GM23338 (cell line): ENCODE results near the gene ARF6. TPM values are rescaled to one million over a fixed set of nuclear protein-coding genes. Genes with fewer than 3 reads are reported as not detected.
"Not testable (repeated sequence)": the region's sequence is repeated elsewhere in the genome, so short reads cannot be mapped to it uniquely, and the experiment has no call there.

ENCODE experiments used
- ATAC-seq: fragments of 200-7000 bp; cut with Tn5 transposase; 3 replicates; pipeline ENCODE4 v1.9.1; 2020
- DNase-seq: peaks from one replicate; pipeline ENCODE4 v3.0.0-alpha.2; 2015; ENCODE audit warnings: low spot score
- H2AFZ ChIP-seq: fragments of 200-600 bp; sonication (generic); 2 replicates; pipeline ENCODE4 v1.8.0; 2016; ENCODE audit warnings: antibody characterized with exemption, mild to moderate bottlenecking, moderate library complexity
- H3F3A ChIP-seq: fragments of 200-600 bp; sonication (generic); replicated peaks from 2 replicates; pipeline ENCODE4 v1.8.0; 2017; ENCODE audit warnings: antibody characterized with exemption, mixed run types, low read depth
- H3K27ac ChIP-seq: fragments of 200-600 bp; sonication (generic); 2 replicates; pipeline ENCODE4 v1.6.1; 2016; ENCODE audit warnings: low read depth
- H3K27me3 ChIP-seq: fragments of 200-600 bp; sonication (generic); 2 replicates; pipeline ENCODE4 v1.8.0; 2016; ENCODE audit warnings: mild to moderate bottlenecking, mixed run types, moderate library complexity; ENCODE audit not compliant: insufficient read depth
- H3K36me3 ChIP-seq: fragments of 200-600 bp; sonication (generic); 2 replicates; pipeline ENCODE4 v1.8.0; 2016; ENCODE audit warnings: mild to moderate bottlenecking; ENCODE audit not compliant: insufficient read depth
- H3K4me1 ChIP-seq: fragments of 200-600 bp; sonication (generic); 2 replicates; pipeline ENCODE4 v1.8.0; 2016; ENCODE audit warnings: mild to moderate bottlenecking, moderate library complexity; ENCODE audit not compliant: insufficient read depth
- H3K4me2 ChIP-seq: fragments of 200-600 bp; sonication (generic); 2 replicates; pipeline ENCODE4 v1.7.1; 2017; ENCODE audit warnings: mixed run types
- H3K4me3 ChIP-seq: fragments of 200-600 bp; sonication (generic); 2 replicates; pipeline ENCODE4 v1.6.1; 2016; ENCODE audit warnings: mixed run types
- H3K79me2 ChIP-seq: fragments of 200-600 bp; sonication (generic); replicated peaks from 2 replicates; pipeline ENCODE4 v1.8.0; 2017; ENCODE audit warnings: mild to moderate bottlenecking; ENCODE audit not compliant: insufficient read depth
- H3K9me2 ChIP-seq: fragments of 200-600 bp; sonication (generic); 2 replicates; pipeline ENCODE4 v1.8.0; 2017; ENCODE audit not compliant: insufficient read depth
- H4K20me1 ChIP-seq: fragments of 200-600 bp; sonication (generic); replicated peaks from 2 replicates; pipeline ENCODE4 v1.8.0; 2017; ENCODE audit warnings: mild to moderate bottlenecking; ENCODE audit not compliant: insufficient read depth
- H3K27ac Mint-ChIP-seq: 2 replicates; pipeline ENCODE4 v1.8.0; 2020; ENCODE audit warnings: inconsistent platforms, mild to moderate bottlenecking, moderate library complexity, mixed read lengths
- H3K27me3 Mint-ChIP-seq: 3 replicates; pipeline ENCODE4 v1.8.0; 2022; ENCODE audit warnings: low read depth, mild to moderate bottlenecking, moderate library complexity, mixed read lengths, inconsistent platforms; ENCODE audit not compliant: insufficient read depth, poor library complexity
- H3K36me3 Mint-ChIP-seq: 3 replicates; pipeline ENCODE4 v1.8.0; 2021; ENCODE audit warnings: low read depth, mild to moderate bottlenecking, inconsistent platforms, moderate library complexity, mixed read lengths
- H3K4me1 Mint-ChIP-seq: 3 replicates; pipeline ENCODE4 v1.8.0; 2020; ENCODE audit warnings: mild to moderate bottlenecking, inconsistent platforms, mixed read lengths
- H3K4me3 Mint-ChIP-seq: 3 replicates; pipeline ENCODE4 v1.8.0; 2021; ENCODE audit warnings: moderate library complexity, mild to moderate bottlenecking, inconsistent platforms, mixed read lengths
- H3K9me3 Mint-ChIP-seq: 3 replicates; pipeline ENCODE4 v1.8.0; 2020; ENCODE audit warnings: moderate library complexity, mild to moderate bottlenecking, inconsistent platforms, mixed read lengths
- ETS1 ChIP-seq: IDR thresholded peaks from 2 replicates; pipeline ENCODE4 v1.6.1; 2016; ENCODE audit warnings: antibody characterized with exemption
- EZH2 ChIP-seq: fragments of 200-600 bp; sonication (generic); IDR thresholded peaks from one replicate; pipeline ENCODE4 v1.8.0; 2017; ENCODE audit warnings: antibody characterized with exemption, mild to moderate bottlenecking, low read depth; ENCODE audit not compliant: unreplicated experiment
- NANOG ChIP-seq: IDR thresholded peaks from 2 replicates; pipeline ENCODE4 v1.6.1; 2016; ENCODE audit warnings: antibody characterized with exemption, borderline replicate concordance
- ZNF462 ChIP-seq: fragments of 250-450 bp; sonication (Bioruptor Pico); IDR thresholded peaks from 2 replicates; pipeline ENCODE4 v1.5.0; 2020; ENCODE audit warnings: mild to moderate bottlenecking, moderate library complexity
- polyA plus RNA-seq: library from polyadenylated mRNA; unstranded; fragments of >200 nt; fragmentation: Nextera tagmentation; extraction: Ambion mirVana; gene quantifications from 2 replicates; pipeline ENCODE4 v1.2.1, GENCODE V29; 2016
- total RNA-seq: library from RNA; depleted of rRNA; stranded (reverse); fragments of >200 nt; shearing (Covaris generic); gene quantifications from 2 replicates; pipeline ENCODE4 v1.2.3, GENCODE V29; 2014

Gene ARF6
- total and polyA plus RNA-seq, 2 experiments from 2014 or later = 47.8 to 73.1 TPM

- H3K36me3 Mint-ChIP-seq = peaks cover 36% of the 10 kb centered on the region
- not testable (repeated sequence) for ATAC-seq, H3K36me3 ChIP-seq, DNase-seq, H3K9me3 Mint-ChIP-seq, H3K9me2 ChIP-seq, H3K27me3 Mint-ChIP-seq, H2AFZ ChIP-seq, H3K27me3 ChIP-seq, H3F3A ChIP-seq
- peaks cover 31% of the 10 kb centered on the region for H3K4me1 Mint-ChIP-seq
- Histone ChIP-seq H3K4me1 (peaks cover 26% of the 10 kb centered on the region), H3K79me2 (peaks cover 52% of the 10 kb centered on the region), H4K20me1 (peaks cover 22% of the 10 kb centered on the region), H3K27ac (peak overlapping the region; percentile 97; the same call in 1 of the 2 replicates), H3K4me3 (peak overlapping the region; percentile 95), H3K4me2 (peak overlapping the region; percentile 79)
- H3K27ac Mint-ChIP-seq = peak overlapping the region; percentile 98
- peak overlapping the region; percentile 98 for H3K4me3 Mint-ChIP-seq
Observed at GRCh38 chr14:49894214-49895107, 1.6 kb downstream of the ARF6 start.

- Histone ChIP-seq H3F3A (no peaks in the 10 kb centered on the region), H4K20me1 (peaks cover 22% of the 10 kb centered on the region), H3K36me3 (peaks cover 4% of the 10 kb centered on the region; the same call in 1 of the 2 replicates)
Observed at GRCh38 chr14:49895480-49895879, 2.6 kb downstream of the ARF6 start.

More at GRCh38 chr14:49895480-49895879, 2.6 kb downstream of the ARF6 start:
- peaks cover 7% of the 10 kb centered on the region for H3K27me3 Mint-ChIP-seq
- peak overlapping the region; percentile 98 for H3K4me3 Mint-ChIP-seq
- TF ChIP-seq EZH2 = no peak
- TF ChIP-seq ETS1 = no peak
- no peak for TF ChIP-seq NANOG
- no peak for TF ChIP-seq ZNF462 (CRISPR knock-in tag)
- DNase-seq = no peak
- Histone ChIP-seq H2AFZ (no peak overlapping the region), H3K79me2 (peaks cover 52% of the 10 kb centered on the region), H3K4me3 (peak overlapping the region; percentile 95), H3K4me1 (peaks cover 26% of the 10 kb centered on the region), H3K4me2 (peak overlapping the region; percentile 79), H3K9me2 (no peaks in the 10 kb centered on the region), H3K27me3 (no peaks in the 10 kb centered on the region), H3K27ac (no peak overlapping the region)
- H3K36me3 Mint-ChIP-seq = peaks cover 36% of the 10 kb centered on the region
- H3K27ac Mint-ChIP-seq = no peak overlapping the region
- no peaks in the 10 kb centered on the region; the same call in 1 of the 3 replicates for H3K9me3 Mint-ChIP-seq
- H3K4me1 Mint-ChIP-seq = peaks cover 31% of the 10 kb centered on the region
- ATAC-seq = no peak
